HEK293 (cell line): ENCODE measurements around the gene WNT7B.

Experiments used
- KLF1 ChIP-seq: fragments of 450-650 bp; formaldehyde crosslinking; IDR thresholded peaks from 2 replicates; pipeline ENCODE4 v1.5.1; 2016; ENCODE audit warnings: missing biosample characterization, missing genetic modification characterization
- KLF7 ChIP-seq: fragments of 450-650 bp; formaldehyde crosslinking; IDR thresholded peaks from 2 replicates; pipeline ENCODE4 v1.5.1; 2016; ENCODE audit warnings: missing biosample characterization, missing genetic modification characterization, borderline replicate concordance
- ZBTB49 ChIP-seq: fragments of 450-650 bp; formaldehyde crosslinking; IDR thresholded peaks from 2 replicates; pipeline ENCODE4 v1.5.1; 2016; ENCODE audit warnings: missing biosample characterization, missing genetic modification characterization, low read depth
- ZNF16 ChIP-seq: fragments of 450-650 bp; formaldehyde crosslinking; IDR thresholded peaks from 2 replicates; pipeline ENCODE4 v1.5.1; 2016; ENCODE audit warnings: low read depth, missing biosample characterization, missing genetic modification characterization
- ZNF274 ChIP-seq, 2 experiments: fragments of 200-500 bp in 1 of 2; fragments of 450-650 bp in 1 of 2; sonication (Bioruptor generic) in 1 of 2; formaldehyde crosslinking in 1 of 2; IDR thresholded peaks; 2 replicates each; pipeline versions ENCODE4 v1.5.1 to v1.6.1; 2014 to 2016; ENCODE audit warnings: borderline replicate concordance in 1 of 2, inconsistent platforms in 1 of 2, low read length in 1 of 2, missing biosample characterization in 1 of 2, missing genetic modification characterization in 1 of 2
- ZNF335 ChIP-seq: fragments of 450-650 bp; formaldehyde crosslinking; conservative IDR thresholded peaks from 2 replicates; pipeline ENCODE4 v1.5.1; 2016; ENCODE audit warnings: missing biosample characterization, missing genetic modification characterization
- ZNF398 ChIP-seq: fragments of 450-650 bp; formaldehyde crosslinking; IDR thresholded peaks from 2 replicates; pipeline ENCODE4 v1.5.1; 2017; ENCODE audit warnings: missing biosample characterization, missing genetic modification characterization
- ZNF530 ChIP-seq: fragments of 450-650 bp; formaldehyde crosslinking; IDR thresholded peaks from 2 replicates; pipeline ENCODE4 v1.5.1; 2016; ENCODE audit warnings: low read depth, missing biosample characterization, missing genetic modification characterization
- ZNF549 ChIP-seq: fragments of 450-650 bp; IDR thresholded peaks from 2 replicates; pipeline ENCODE4 v1.5.1; 2018; ENCODE audit warnings: missing biosample characterization, missing genetic modification characterization, mild to moderate bottlenecking, inconsistent platforms, moderate library complexity
- ZNF610 ChIP-seq: fragments of 450-650 bp; formaldehyde crosslinking; IDR thresholded peaks from 2 replicates; pipeline ENCODE4 v1.5.1; 2016; ENCODE audit warnings: missing biosample characterization, missing genetic modification characterization, borderline replicate concordance
- TF ChIP-seq, protein P1 (sequence below): fragments of 450-650 bp; formaldehyde crosslinking; IDR thresholded peaks from 2 replicates; pipeline ENCODE4 v1.5.1; 2016; ENCODE audit warnings: missing biosample characterization, missing genetic modification characterization
- TF ChIP-seq, protein P2 (sequence below): fragments of 450-650 bp; formaldehyde crosslinking; IDR thresholded peaks from 2 replicates; pipeline ENCODE4 v1.5.1; 2017; ENCODE audit warnings: missing biosample characterization, mild to moderate bottlenecking, missing genetic modification characterization, moderate library complexity
- TF ChIP-seq, protein P3 (sequence below): fragments of 450-650 bp; formaldehyde crosslinking; IDR thresholded peaks from 2 replicates; pipeline ENCODE4 v1.5.1; 2016; ENCODE audit warnings: missing biosample characterization, missing genetic modification characterization

DNA sequence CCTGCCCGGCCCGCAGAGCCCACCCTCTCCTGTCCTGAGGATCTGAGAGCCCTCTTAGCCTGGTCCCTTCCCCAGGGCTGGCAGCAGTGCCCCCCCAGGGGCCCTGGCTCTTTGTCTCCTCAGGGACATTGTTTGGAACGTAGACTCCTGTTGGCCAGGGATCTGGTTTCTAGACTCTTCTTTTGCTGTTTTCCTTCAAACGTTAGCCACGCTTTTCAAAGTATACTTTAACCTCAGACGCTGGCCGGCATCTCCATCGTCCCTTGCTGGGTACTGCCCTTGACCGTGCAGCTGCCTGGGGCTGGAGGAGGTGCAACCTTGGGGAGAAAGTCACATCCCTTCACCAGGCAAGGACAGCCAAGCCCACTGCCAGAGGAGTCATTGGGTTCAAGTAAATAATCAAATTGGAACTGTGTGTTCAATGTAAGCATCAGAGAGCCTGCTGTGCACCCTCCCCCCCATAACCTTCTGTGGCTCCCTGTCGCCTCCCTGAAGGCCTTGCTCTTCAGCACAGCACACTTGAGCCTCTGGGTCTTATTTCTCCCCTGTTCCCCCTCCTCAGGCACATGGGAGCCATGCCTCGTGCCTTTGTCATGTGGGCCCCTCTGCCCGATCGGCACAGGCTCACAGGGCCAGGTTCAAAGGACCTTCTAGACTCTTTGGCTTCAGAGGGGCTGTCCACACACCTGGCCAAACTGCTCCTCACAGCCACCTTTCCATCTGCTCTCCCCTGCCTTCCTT lies 21.8 kb upstream of the WNT7B start:
- TF ChIP-seq KLF7 (tag by site-specific recombination) (no peak), KLF1 (tag by site-specific recombination) (no peak), ZNF16 (tag by site-specific recombination) (peak; percentile 69; the same call in 1 of the 2 replicates), ZNF335 (tag by site-specific recombination) (no peak), ZNF274 (IDR thresholded peaks at IDR 0.05; ENCODE audit: low read length) (no peak), ZNF274 (tag by site-specific recombination; IDR thresholded peaks at IDR 0.05; ENCODE audit: borderline replicate concordance) (no peak), ZNF398 (tag by site-specific recombination) (no peak), ZNF549 (tag by site-specific recombination) (no peak), ZBTB49 (tag by site-specific recombination) (no peak), ZNF530 (no peak), ZNF610 (tag by site-specific recombination) (no peak)
- TF ChIP-seq, protein P1, sequence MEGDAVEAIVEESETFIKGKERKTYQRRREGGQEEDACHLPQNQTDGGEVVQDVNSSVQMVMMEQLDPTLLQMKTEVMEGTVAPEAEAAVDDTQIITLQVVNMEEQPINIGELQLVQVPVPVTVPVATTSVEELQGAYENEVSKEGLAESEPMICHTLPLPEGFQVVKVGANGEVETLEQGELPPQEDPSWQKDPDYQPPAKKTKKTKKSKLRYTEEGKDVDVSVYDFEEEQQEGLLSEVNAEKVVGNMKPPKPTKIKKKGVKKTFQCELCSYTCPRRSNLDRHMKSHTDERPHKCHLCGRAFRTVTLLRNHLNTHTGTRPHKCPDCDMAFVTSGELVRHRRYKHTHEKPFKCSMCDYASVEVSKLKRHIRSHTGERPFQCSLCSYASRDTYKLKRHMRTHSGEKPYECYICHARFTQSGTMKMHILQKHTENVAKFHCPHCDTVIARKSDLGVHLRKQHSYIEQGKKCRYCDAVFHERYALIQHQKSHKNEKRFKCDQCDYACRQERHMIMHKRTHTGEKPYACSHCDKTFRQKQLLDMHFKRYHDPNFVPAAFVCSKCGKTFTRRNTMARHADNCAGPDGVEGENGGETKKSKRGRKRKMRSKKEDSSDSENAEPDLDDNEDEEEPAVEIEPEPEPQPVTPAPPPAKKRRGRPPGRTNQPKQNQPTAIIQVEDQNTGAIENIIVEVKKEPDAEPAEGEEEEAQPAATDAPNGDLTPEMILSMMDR = no peak
- TF ChIP-seq, protein P2, sequence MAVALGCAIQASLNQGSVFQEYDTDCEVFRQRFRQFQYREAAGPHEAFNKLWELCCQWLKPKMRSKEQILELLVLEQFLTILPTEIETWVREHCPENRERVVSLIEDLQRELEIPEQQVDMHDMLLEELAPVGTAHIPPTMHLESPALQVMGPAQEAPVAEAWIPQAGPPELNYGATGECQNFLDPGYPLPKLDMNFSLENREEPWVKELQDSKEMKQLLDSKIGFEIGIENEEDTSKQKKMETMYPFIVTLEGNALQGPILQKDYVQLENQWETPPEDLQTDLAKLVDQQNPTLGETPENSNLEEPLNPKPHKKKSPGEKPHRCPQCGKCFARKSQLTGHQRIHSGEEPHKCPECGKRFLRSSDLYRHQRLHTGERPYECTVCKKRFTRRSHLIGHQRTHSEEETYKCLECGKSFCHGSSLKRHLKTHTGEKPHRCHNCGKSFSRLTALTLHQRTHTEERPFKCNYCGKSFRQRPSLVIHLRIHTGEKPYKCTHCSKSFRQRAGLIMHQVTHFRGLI = no peak
- TF ChIP-seq, protein P3, sequence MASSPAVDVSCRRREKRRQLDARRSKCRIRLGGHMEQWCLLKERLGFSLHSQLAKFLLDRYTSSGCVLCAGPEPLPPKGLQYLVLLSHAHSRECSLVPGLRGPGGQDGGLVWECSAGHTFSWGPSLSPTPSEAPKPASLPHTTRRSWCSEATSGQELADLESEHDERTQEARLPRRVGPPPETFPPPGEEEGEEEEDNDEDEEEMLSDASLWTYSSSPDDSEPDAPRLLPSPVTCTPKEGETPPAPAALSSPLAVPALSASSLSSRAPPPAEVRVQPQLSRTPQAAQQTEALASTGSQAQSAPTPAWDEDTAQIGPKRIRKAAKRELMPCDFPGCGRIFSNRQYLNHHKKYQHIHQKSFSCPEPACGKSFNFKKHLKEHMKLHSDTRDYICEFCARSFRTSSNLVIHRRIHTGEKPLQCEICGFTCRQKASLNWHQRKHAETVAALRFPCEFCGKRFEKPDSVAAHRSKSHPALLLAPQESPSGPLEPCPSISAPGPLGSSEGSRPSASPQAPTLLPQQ (tag by site-specific recombination) = no peak
